Measurements from ENCODE around the gene CLTA.
A peak's percentile ranks its signal among the peaks of the same experiment; 100 is the strongest.
"Not testable (repeated sequence)": the region's sequence is repeated elsewhere in the genome, so short reads cannot be mapped to it uniquely, and the experiment has no call there.

CLTA gene

DNA sequence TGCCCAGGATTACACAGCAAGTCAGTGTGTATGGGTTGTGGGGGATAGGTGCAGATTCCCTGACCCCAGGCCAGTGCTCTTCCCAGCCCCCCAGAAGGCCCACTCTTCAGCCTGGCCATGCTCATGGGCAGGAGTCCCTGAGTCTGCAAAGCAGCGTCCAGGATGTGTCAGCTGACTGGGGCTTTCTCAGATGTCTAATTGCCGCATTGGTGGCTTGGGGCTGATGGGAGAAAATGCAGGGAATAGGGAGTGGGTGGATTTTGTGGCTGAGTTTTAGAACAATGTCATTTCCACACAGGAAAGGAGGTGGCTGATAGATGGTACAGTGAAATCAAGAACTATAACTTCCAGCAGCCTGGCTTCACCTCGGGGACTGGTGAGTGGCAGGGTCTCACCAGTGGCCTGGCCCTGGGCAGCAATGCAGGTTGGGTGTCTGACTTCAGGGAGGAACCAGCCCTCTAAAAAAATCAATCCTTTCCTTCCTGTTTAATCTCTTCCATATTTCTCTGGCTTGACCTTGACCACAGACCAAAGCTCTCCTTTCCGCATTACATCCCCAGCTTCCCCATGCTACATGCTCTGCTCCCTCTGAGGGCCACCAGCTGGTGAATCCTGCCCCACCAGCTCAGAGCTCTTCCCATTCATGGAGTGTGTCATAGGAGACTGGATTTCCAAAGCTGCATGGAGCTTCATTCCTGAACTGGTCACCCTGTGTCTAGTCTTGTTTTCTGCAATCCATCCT is 40.0 kb upstream of the CLTA start:
- Mint-ChIP-seq H3K4me3 (peak overlapping the region; percentile 65), H3K27me3 (no peaks in the 10 kb centered on the region), H3K36me3 (ENCODE audit: low read depth) (peaks cover 63% of the 10 kb centered on the region), H3K4me1 (ENCODE audit: low read depth) (peaks cover 79% of the 10 kb centered on the region), H3K27ac (peak overlapping the region; percentile 91), H3K9me3 (peaks cover 6% of the 10 kb centered on the region)
- intact Hi-C loops (cut with micrococcal nuclease): loop anchor here (1.0 to 2.0 kb wide), 2 partner anchors 7 to 40 kb away; partner anchors contain the start of gene CLTA

DNA sequence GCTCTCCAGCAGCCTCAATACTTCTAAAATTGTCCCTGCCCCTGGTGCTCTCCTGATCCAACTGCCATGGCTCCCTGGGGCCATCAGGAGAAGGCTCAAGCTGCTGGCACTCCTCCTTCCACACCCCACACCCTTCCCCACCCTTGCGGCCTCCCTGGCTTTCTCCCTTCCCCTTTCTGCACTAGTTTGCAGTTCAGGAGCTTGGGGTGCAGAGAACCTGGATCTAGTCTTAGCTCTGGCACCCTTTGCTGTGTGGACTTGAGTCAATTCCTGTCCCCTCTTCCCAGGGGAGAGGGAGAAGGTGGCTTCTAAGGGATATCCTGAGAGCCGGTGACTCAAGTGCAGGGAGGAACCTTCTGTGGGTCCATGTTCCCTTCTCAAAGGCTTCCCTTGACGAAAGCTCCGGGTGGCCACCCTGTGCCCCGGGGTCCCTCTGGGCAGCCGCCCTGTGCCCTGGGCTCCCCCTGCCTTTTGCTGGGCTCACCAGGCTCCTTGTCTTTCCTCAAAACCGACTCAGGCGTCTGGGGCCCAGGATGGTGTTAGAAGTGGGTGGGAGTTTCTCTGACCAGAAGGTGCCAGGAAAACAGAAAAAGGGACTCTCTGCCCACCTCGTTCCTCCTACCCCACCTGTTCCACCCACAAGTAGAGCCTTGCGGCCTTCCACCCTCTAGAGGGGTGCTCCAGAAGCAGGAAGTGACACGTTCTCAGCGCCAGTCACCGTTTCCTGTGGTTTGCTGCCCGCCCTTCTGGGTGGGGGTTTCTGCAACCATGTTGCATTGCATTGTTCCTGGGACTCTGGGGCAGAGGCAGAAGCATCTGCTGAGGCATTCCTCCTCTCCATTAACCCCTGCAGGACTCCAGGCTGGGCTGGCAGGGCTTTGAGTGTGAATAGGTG is 39.2 kb upstream of the CLTA start:
- intact Hi-C loops (cut with micrococcal nuclease): loop anchor here (1.0 to 2.0 kb wide), 2 partner anchors 8 to 39 kb away; partner anchors contain the start of gene CLTA
- H3K27me3 Mint-ChIP-seq: no peaks in the 10 kb centered on the region
- H3K27ac Mint-ChIP-seq: peak overlapping the region; percentile 91
- peaks cover 59% of the 10 kb centered on the region for H3K36me3 Mint-ChIP-seq (ENCODE audit: low read depth)
- no peaks in the 10 kb centered on the region for H3K9me3 Mint-ChIP-seq
- peak overlapping the region; percentile 65 for H3K4me3 Mint-ChIP-seq
- H3K4me1 Mint-ChIP-seq (ENCODE audit: low read depth): peaks cover 71% of the 10 kb centered on the region

DNA sequence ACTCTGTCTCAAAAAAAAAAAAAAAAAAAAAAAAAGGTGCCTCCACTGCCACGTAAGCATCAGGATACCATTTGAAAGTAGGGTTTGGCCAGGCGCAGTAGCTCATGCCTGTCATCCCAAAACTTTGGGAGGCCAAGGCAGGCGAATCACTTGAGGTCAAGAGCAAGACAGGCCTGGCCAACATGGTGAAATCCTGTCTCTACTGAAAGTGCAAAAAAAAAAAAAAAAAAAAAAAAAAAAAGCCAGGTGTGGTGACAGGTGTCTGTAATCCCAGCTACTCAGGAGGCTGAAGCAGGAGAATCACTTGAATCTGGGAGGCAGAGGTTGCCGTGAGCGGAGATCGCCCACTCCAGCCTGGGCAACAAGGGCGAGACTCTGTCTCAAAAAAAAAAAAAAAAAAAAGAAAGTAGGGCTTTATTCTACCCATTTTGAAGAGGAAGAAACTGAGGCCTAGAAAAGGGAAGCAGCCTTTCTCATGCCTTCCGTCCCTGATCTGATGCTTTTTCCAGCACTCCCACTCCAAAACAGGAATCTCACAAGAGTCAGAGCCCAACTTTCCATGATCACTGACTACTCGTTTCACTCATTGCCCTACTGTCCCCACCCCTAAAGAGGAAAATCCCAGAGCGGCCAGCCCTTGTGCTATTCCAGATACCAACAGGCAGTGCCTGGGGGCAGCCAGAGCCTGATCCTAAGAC is 37.8 kb upstream of the CLTA start:
- Mint-ChIP-seq H3K27me3 (no peaks in the 10 kb centered on the region), H3K36me3 (ENCODE audit: low read depth) (peaks cover 48% of the 10 kb centered on the region), H3K4me1 (ENCODE audit: low read depth) (peaks cover 63% of the 10 kb centered on the region), H3K27ac (peak overlapping the region; percentile 91), H3K4me3 (no peak overlapping the region), H3K9me3 (no peaks in the 10 kb centered on the region)
- intact Hi-C loops (cut with micrococcal nuclease): no loop called here

DNA sequence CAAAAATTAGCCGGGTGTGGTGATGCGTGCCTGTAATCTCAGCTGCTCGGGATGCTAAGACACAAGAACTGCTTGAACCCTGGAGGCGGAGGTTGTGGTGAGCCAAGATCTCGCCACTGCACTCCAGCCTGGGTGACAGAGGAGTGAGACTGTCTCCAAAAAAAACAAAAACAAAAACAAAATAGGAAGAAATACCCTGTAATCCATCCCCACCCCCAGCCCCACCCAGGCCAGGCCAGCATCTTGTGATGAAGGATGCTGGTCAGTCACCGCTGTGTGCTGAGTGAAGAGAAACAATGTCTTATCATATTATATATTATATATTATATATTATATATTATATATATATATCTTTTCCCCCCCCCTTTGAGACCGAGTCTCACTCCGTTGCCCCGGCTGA is 37.0 kb upstream of the CLTA start:
- H3K4me1 Mint-ChIP-seq (ENCODE audit: low read depth): peaks cover 64% of the 10 kb centered on the region

DNA sequence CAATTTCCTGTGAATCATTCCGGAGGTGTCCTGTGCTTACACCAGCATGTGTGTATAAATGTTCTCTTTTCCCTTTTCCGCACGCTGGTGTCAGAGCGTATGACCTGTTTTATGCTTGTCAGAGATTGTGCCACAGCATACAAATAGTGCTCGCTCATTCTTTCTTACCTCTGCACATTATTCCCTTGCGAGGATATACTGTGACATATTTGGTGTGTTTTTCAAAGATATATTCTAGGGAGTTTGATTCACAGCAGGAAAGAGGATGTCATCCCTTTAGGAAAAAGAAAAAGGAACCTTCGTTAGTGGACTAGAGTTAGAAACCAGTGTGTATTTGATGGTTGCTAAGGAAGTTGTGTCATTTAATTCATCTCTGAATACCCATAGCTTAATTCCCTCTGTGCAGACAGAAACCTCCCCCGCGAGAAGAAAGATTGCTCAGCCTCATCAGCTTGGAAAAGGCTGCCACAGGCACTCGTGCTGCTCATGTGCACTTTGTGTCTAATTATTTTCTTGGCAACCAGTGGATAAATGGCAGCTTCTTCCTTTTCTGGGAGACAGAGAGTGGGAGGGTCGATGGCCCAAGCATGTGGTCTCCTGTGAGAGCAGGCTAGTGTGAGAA is 36.3 kb upstream of the CLTA start:
- H3K9me3 Mint-ChIP-seq: no peaks in the 10 kb centered on the region
- H3K4me1 Mint-ChIP-seq (ENCODE audit: low read depth): peaks cover 71% of the 10 kb centered on the region
- peak overlapping the region; percentile 53 for H3K4me3 Mint-ChIP-seq
- intact Hi-C loops (cut with micrococcal nuclease): loop anchor here (2.0 kb wide), 1 partner anchor 18 kb away; the partner anchor contains the start of gene GLIPR2
- H3K36me3 Mint-ChIP-seq (ENCODE audit: low read depth): peaks cover 39% of the 10 kb centered on the region
- peak overlapping the region; percentile 91 for H3K27ac Mint-ChIP-seq
- no peaks in the 10 kb centered on the region for H3K27me3 Mint-ChIP-seq

More for the DNA sequence above, 37.0 kb upstream of the CLTA start:
- Mint-ChIP-seq H3K27me3 (no peaks in the 10 kb centered on the region), H3K27ac (peak overlapping the region; percentile 91), H3K36me3 (ENCODE audit: low read depth) (peaks cover 39% of the 10 kb centered on the region), H3K4me3 (peak overlapping the region; percentile 26), H3K9me3 (no peaks in the 10 kb centered on the region)
- intact Hi-C loops (cut with micrococcal nuclease): loop anchor here (2.0 kb wide), 1 partner anchor 17 kb away; the partner anchor contains the start of gene GLIPR2

DNA sequence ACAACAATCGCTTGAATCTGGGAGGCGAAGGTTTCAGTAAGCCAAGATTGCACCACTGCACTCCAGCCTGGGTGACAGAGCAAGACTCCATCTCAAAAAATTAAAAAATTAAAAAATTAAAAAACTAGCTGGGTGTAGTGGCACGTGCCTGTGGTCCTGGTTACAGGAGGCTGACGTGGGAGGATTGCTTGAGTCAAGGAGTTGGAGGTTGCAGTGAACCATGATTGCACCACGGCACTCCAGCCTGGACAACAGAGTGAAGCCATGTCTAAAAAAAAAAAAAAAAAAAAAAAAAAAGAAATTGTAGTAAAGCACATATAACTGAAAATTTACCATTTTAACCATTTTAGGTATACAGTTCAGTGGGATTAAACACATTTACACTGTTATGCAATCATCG is 34.6 kb upstream of the CLTA start:
- peak overlapping the region; percentile 91 for H3K27ac Mint-ChIP-seq
- no peaks in the 10 kb centered on the region for H3K9me3 Mint-ChIP-seq
- intact Hi-C loops (cut with micrococcal nuclease): no loop called here
- peaks cover 68% of the 10 kb centered on the region for H3K4me1 Mint-ChIP-seq (ENCODE audit: low read depth)
- no peak overlapping the region for H3K4me3 Mint-ChIP-seq
- H3K27me3 Mint-ChIP-seq: no peaks in the 10 kb centered on the region
- peaks cover 43% of the 10 kb centered on the region for H3K36me3 Mint-ChIP-seq (ENCODE audit: low read depth)

DNA sequence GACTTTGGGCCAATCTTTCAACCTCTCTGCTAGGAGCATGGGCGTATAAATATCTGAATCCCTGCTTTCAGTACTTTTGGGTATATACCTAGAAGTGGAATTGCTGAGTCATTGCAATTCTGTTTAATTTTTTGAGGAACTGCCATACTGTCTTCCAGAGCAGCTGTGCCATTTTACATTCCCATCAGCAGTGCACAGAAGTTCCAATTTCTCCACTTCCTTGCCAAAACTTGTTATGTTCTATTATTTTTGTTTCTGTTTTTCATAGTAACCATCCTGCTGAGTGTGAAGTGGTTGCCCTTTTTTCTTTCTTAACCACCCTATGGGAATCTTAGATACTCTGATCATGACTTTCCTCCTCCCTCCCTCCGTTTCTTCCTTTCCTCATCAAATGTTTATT is 32.6 kb upstream of the CLTA start:
- Mint-ChIP-seq H3K27me3 (no peaks in the 10 kb centered on the region), H3K36me3 (ENCODE audit: low read depth) (peaks cover 51% of the 10 kb centered on the region), H3K4me3 (no peak overlapping the region), H3K9me3 (no peaks in the 10 kb centered on the region), H3K27ac (peak overlapping the region; percentile 81), H3K4me1 (ENCODE audit: low read depth) (peaks cover 62% of the 10 kb centered on the region)
- intact Hi-C loops (cut with micrococcal nuclease): loop anchor here (2.0 kb wide), 1 partner anchor 55 kb away; no protein-coding TSS in a partner anchor

DNA sequence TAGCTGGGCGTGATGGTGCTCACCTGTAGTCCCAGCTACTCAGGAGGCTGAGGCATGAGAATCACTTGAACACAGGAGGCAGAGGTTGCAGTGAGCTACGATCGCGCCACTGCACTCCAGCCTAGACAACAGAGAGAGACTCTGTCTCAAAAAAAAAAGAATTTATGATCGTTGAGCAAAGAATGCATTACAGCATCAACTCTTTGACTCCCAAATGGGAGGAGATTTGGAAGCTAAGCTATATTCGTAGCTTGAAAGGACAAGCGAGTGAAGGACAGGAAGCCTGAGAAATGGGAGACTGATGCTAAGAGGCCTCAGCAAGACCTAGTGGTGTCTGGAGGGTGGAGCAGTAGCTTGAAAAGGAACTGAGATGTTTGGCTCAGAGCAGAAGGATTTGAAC is 31.8 kb upstream of the CLTA start:
- no peak overlapping the region for H3K4me3 Mint-ChIP-seq
- H3K36me3 Mint-ChIP-seq (ENCODE audit: low read depth): peaks cover 53% of the 10 kb centered on the region

DNA sequence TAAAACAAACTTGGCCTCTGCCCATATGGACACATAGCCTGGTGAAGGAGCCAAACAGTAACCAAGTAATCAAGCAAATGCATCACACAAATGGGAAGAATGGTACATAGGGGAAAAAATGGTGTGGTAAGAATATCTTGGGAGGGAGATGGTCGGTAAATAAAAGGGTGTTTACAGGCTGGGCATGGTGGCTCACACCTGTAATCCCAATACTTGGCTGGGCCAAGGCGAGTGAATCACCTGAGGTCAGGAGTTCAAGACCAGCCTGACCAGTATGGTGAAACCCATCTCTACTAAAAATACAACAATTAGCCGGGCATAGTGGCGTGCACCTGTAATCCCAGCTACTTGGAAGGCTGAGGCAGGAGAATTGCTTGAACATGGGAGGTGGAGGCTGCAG is 31.2 kb upstream of the CLTA start:
- peak overlapping the region; percentile 81 for H3K27ac Mint-ChIP-seq
- peaks cover 55% of the 10 kb centered on the region for H3K36me3 Mint-ChIP-seq (ENCODE audit: low read depth)
- H3K4me1 Mint-ChIP-seq (ENCODE audit: low read depth): peaks cover 55% of the 10 kb centered on the region
- H3K9me3 Mint-ChIP-seq, H3K27me3 Mint-ChIP-seq, H3K4me3 Mint-ChIP-seq: not testable (repeated sequence)
- intact Hi-C loops (cut with micrococcal nuclease): loop anchor here (2.0 kb wide), 1 partner anchor 57 kb away; no protein-coding TSS in a partner anchor

More for the DNA sequence above, 31.8 kb upstream of the CLTA start:
- Mint-ChIP-seq H3K9me3 (no peaks in the 10 kb centered on the region), H3K27ac (peak overlapping the region; percentile 81), H3K4me1 (ENCODE audit: low read depth) (peaks cover 59% of the 10 kb centered on the region), H3K27me3 (no peaks in the 10 kb centered on the region)
- intact Hi-C loops (cut with micrococcal nuclease): loop anchor here (2.0 kb wide), 1 partner anchor 56 kb away; no protein-coding TSS in a partner anchor

DNA sequence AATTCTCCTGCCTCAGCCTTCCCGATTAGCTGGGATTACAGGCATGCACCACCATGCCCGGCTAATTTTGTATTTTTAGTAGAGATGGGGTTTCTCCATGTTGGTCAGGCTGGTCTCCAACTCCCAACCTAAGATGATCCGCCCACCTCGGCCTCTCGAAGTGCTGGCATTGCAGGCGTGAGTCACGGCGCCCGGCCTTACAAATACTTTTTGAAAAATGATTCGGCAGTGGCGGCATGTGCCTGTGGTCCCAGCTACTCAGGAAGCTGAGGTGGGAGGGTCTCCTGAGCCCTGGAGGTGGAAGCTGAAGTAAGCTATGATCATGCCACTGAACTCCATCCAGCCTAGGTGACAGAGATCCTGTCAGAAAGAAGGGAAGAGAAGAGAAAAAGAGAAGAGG is 30.6 kb upstream of the CLTA start:
- H3K4me3 Mint-ChIP-seq; intact Hi-C loops (cut with micrococcal nuclease); H3K9me3 Mint-ChIP-seq; H3K27me3 Mint-ChIP-seq: not testable (repeated sequence)
- peak overlapping the region; percentile 58 for H3K27ac Mint-ChIP-seq
- peaks cover 55% of the 10 kb centered on the region for H3K36me3 Mint-ChIP-seq (ENCODE audit: low read depth)
- peaks cover 55% of the 10 kb centered on the region for H3K4me1 Mint-ChIP-seq (ENCODE audit: low read depth)

DNA sequence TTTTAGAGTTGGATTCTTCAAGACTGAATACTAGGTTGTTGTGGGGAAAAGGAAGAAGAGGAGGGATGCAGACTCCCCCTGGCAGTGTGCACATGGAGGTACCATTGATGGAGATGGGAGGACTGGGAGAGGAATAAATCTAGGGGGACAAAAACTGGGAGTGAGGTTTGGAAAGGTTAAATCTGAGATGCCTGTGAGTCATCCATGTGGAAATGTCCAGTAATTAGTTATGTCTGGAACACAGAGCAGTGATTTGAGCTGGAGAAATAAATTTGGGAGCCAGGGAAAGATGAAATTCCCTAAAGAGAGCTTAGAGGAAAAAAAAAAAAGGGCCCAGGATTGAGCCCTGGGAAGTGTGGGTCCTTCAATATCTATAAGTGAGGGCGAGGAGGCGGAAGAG is 29.5 kb upstream of the CLTA start:
- no peak overlapping the region for H3K4me3 Mint-ChIP-seq
- peaks cover 65% of the 10 kb centered on the region for H3K4me1 Mint-ChIP-seq (ENCODE audit: low read depth)
- peak overlapping the region; percentile 58 for H3K27ac Mint-ChIP-seq
- intact Hi-C loops (cut with micrococcal nuclease): no loop called here
- H3K27me3 Mint-ChIP-seq: peaks cover 5% of the 10 kb centered on the region
- H3K36me3 Mint-ChIP-seq (ENCODE audit: low read depth): peaks cover 55% of the 10 kb centered on the region
- H3K9me3 Mint-ChIP-seq: no peaks in the 10 kb centered on the region

DNA sequence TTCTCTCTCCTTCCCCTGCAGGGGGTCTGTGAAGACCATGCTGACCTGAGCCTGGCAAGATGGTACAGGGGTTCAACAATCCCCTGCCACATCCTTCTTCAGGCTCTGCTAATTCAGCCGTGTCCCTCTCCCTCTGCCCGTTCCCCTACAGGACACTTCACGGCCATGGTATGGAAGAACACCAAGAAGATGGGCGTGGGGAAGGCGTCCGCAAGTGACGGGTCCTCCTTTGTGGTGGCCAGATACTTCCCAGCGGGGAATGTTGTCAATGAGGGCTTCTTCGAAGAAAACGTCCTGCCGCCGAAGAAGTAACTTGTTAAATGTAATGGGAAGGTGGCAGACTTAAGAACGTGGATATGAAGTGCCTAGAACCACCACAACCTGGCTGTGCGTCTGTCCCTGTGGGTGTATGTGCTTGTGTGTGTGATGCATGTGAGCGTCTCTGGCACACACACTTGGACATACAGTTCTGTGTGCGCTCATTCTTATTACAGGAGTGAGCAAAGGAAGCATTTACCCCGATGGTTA is 28.4 kb upstream of the CLTA start:
- Mint-ChIP-seq H3K4me1 (ENCODE audit: low read depth) (peaks cover 72% of the 10 kb centered on the region), H3K36me3 (ENCODE audit: low read depth) (peaks cover 49% of the 10 kb centered on the region), H3K4me3 (no peak overlapping the region), H3K27ac (peak overlapping the region; percentile 12), H3K9me3 (no peaks in the 10 kb centered on the region), H3K27me3 (peaks cover 8% of the 10 kb centered on the region)
- intact Hi-C loops (cut with micrococcal nuclease): no loop called here

Measured in dendritic cell treated with granulocyte-macrophage colony-stimulating factor and Interleukin-4, amounts not matched to agents 40 ng/mL and 50 ng/mL, for 4 days (primary cell).